ENCODE data around the gene PUS1.

The PUS1 gene

DNA sequence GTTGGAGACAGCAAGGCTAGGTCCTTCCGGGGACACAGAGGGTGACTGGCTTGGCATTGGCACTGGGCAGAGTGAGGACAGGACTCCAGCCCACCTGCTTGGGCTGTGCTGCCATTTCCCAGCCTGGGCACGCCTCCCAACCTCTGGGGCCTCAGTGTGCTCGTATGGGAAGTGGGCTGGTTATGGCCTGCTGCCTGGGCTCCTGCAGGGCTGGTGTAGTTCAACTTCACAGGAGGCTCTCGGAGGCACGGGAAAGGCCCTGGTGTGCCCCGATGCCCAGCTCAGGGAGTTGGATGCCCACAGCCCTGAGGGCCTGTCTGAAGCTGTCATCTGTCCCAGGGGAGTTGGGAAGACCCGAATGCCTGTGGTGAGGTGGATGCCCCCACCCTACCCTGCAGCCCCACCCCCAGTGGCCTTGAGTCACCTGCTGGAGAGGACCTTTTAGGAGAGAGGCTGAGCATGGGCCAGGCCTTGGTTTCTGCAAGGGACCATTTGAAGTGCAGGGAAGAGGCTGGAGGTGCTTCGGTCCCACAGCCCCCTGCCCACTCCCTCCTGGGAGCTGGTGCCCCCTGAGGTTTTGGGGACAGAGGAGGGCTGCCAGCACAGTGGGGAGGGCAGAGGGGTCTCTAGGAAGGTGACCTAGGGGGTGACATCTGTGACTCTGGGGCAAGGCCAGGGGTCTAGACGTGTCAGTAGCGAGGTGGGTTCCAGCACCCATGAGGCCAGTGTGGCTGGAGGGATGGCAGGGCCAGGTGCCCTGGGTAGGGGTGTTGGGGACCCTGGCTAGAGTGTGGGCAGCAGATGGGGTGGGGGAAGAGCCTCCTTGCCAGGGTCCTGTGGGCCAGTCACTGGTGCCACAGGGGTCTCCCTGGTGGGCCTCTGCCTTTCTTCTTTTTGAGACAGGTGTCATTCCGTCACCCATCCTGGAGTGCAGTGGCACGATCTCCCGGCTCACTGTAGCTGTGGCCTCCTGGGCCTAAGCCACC lies 25.5 kb upstream of the PUS1 start:
- DNase-seq = no peak

GRCh38 chr12:131904346-131904745 lies 24.7 kb upstream of the PUS1 start:
- no peak for DNase-seq

DNA sequence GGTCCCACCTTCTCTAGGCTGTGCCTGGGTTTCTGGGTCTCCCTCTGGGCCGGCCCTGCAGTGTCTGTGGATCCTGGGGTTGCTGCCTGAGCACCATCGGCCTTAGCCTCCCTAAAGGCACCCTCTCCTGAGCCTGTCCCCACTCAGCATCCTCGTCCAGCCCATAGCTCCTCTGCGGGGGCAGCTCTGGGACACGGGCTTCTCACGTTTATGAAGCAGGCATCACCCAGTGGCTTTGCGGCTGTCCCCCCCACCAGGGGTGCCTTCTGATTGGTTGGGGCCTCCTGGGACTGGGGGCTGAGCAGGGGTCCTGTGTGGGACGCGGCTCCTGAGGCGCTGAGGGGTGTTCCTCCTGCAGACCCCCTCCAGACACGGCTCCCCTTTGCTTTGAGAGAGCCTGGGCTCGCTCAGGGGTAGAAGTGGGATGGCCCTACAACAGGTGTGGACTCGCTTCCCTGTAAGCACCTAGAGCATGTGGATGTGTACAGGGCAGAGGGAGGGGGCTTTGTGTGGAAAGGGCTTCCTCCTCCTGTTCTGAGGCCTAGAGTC lies 23.9 kb upstream of the PUS1 start:
- DNase-seq = no peak

DNA sequence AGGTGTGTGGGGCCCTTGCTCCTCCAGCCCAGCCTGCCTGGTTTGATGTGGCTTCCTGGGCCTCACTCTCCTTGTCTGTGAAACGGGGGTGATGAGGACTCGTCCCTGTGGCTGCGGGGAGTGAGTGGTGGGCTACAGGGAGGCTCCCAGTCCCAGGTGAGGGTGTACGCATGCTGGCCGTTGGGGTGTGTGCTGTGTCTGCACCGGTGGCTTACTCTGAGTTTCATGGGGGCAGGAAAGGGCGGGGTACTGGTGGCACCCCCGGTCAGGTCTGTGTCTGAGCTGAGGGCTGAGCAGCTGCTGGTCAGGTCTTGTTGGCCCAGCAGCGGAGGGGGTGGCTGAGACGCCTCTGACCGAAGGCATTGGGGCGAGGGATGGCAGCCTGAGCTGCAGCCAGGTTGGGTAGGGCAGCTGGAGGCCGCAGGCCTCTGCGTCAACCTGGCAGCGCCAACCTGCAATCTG lies 23.4 kb upstream of the PUS1 start:
- DNase-seq = no peak

DNA sequence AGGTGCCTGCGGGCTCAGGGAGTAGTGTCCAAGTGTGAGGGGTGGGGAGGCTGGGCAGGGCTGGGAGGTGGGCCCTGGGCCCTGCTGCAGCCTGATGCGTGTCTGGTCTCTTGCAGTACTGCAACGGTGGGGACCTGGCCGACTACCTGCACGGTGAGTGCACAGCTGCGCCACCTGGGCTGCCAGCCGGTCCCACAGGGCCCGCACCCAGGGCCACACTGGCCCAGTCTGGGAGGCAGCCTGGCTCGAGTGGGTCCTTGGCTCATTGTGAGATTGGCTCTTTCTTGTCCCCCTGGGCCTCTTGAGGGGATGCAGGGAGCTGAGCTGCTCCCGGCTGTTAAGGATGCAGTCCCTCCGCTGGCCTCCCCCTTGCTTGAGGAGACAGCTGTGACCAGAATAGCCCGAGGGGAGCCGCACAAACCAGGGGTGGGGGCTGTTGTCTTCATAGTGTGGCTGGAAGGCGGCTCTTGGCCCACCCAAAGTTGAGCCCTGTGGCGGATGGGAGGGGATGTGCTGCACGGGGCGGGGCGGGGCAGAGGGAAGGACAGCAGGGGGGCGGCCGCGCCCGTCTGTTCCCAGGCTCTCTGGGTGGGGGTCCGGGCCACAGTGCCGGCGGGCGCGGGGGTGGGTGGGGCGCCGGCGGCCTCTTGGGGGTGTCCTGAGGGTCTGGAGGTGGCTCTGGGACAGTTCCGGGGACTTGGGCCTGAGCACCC lies 21.5 kb upstream of the PUS1 start:
- DNase-seq = no peak

DNA sequence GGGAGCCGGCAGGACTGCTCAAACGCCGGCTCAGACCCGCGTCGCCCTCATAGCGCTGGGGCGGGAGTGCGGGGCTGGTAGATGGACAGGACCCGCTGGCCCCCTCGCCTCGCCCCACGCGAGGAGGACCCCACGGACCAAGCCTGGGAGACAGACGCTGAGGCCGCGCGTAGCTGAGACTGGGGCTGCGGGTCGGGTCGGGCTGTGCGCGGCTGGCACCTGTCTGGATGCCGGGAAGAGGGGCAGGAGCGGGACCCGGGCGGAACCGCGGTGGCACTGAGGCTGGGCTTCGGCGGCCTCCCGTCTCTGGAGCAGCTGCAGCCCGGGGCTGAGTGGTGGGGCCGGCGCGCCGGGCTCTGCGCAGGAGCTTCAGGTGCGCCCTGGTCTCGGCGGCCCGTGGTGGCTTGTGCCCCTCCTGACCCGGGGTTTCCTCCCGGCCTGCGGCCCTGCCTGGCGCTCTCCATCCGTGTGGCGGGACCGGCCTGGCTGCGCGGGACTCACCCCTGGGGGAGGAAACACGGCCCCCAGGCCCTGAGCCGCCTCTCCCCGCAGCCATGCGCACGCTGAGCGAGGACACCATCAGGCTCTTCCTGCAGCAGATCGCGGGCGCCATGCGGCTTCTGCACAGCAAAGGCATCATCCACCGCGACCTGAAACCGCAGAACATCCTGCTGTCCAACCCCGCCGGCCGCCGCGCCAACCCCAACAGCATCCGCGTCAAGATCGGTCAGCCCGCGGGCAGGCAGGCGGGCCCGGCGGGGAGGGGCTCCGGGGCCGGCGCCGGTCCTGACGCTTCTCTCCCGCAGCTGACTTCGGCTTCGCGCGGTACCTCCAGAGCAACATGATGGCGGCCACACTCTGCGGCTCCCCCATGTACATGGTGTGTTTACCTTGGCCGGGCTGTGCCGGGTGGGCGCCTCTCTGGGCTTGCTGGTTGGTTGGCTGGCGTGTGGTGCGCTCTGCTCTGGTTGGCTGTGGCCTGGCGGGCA lies 20.7 kb upstream of the PUS1 start:
- no peak for DNase-seq

DNA sequence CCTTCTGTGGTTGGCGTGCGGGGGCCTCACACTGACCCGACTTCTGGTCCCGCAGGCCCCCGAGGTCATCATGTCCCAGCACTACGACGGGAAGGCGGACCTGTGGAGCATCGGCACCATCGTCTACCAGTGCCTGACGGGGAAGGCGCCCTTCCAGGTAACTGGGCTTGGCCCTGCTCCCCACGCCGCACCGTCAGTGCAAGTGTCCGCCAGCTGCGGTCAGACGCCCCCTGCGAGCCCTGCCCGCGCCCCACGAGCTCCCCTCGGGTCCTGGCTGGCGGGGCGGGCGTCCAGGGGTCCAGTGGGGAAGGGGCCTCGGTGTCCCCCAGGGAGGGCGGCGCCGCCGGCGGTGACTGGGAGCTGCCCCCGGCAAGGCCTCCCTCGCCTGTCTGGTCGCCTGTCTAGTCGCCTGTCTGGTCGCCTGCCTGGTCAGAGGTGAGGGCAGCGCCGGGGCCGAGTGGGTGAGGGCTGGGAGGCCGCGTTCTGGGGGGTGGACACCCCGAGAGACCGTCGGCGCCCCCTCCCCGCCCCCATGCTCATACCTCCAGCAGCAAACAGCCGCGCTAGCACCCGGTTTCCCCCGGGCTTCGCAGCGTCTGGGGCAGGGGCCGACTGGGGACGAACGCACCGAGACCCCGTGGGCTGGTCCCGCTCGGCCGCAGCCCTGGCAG lies 19.9 kb upstream of the PUS1 start:
- no peak for DNase-seq

- DNase-seq = no peak
Measured at GRCh38 chr12:131909752-131910219, 19.3 kb upstream of the PUS1 start.

DNA sequence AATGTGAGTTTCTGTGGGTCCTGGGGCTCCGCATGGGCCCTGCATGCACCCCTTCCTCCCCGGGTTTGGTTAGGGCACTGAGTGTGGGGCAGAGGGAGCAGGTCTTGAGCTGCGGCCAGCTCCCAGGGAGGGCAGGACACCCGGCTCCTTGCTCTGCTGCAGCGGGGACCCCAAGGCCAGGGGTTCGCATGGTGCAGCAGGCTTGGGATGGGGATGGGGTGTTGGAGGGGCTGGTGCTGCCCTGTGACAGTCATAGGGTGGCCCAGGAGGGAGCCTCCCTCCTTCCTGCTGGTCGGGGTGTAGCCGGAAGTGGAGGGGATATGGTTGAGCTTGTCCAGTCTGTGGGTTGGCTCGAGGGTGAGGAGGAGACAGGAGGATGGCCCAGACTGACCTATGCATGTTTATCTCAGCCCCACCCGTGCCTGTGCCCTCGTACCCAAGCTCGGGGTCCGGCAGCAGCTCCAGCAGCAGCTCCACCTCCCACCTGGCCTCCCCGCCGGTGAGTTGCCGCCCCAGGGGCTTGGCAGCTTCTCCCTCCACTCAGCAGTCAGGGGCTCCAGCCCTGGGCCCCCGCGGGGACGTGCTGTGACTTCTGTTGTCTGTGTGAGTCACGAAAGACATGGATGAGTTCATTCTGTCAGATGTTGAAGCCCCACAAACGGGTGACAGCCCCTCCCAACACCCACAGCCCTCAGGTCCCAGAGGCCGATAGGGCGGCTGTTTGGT lies 18.6 kb upstream of the PUS1 start:
- no peak for DNase-seq

DNA sequence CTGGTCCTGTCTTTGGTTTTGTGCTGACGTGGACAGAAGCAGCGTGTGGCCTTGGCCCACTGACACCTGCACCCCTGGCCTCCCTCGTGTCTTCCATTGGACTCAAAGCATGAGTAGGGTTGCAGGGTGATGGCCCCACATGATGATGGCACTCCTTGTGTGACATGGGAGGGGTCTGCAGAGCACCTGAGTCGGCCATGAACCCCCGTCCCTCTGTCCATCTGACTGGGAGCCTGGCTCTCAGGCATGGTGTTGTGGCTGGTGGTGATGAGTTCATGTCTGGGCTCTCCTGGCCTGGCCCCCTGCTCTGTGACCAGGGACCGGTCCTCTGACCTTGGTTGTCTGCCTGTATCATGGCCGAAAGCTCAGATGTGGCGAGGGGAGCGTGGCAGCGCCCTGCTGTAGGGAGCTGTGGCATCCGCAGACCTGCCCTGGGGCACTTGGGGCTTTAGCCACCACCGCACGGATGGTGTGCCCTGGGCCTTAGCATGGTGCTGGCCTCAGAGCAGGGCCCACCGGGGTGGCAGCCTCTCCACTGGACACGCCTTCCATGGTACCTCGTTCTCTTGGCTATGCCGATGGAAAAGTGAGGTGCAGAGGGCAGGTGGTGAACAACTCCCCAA lies 17.9 kb upstream of the PUS1 start:
- DNase-seq = no peak

GRCh38 chr12:131911851-131912477 lies 17.1 kb upstream of the PUS1 start:
- no peak for DNase-seq

GRCh38 chr12:131912518-131913274 lies 16.4 kb upstream of the PUS1 start:
- DNase-seq = no peak

- no peak for DNase-seq
Measured at GRCh38 chr12:131913666-131914065, 15.4 kb upstream of the PUS1 start.

GRCh38 chr12:131914179-131914702 lies 14.8 kb upstream of the PUS1 start:
- DNase-seq = no peak

GRCh38 chr12:131915000-131915689 lies 13.9 kb upstream of the PUS1 start:
- no peak for DNase-seq

- DNase-seq = no peak
Measured at GRCh38 chr12:131915823-131916222, 13.3 kb upstream of the PUS1 start.

DNA sequence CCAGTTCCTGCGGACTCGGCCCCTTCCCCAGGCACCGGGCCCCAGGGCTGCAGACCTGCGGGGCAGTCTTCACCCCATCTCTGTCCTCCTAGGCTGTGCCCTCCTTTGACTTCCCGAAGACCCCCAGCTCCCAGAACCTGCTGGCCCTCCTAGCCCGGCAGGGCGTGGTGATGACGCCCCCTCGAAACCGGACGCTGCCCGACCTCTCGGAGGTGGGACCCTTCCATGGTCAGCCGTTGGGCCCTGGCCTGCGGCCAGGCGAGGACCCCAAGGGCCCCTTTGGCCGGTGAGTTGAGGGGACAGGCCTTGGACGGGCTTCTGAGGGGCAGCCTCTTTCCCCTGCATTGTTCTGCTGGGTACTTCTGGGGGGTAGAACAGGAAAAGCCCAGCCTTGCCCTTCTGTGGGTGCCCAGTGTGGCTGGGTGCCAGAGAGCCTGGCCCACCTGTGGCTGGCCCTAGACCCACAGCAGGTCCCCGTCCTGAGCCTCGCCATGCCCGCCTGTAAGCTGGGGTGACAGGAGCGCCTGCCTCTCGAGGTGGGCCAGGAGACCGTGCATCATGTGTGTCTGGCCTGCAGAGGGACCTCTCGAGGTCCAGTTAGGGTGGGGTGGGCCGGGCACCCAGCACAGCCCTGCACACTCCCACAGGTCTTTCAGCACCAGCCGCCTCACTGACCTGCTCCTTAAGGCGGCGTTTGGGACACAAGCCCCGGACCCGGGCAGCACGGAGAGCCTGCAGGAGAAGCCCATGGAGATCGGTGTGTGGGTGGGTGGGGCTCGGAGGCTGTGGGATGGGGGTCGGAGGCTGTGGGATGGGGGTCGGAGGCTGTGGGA lies 12.6 kb upstream of the PUS1 start:
- no peak for DNase-seq

All from inflammatory macrophage treated with lipopolysaccharide for 4 hours (primary cell).